SU-DHL-6 (cell line): Measurements from ENCODE around the gene HMSD.

ENCODE experiments used
- H2AFZ ChIP-seq: fragments of 200-600 bp; sonication (generic); 2 replicates; pipeline ENCODE4 v1.6.1; 2014; ENCODE audit warnings: low read depth, mild to moderate bottlenecking, moderate library complexity, mixed read lengths, antibody characterized with exemption, low read length; ENCODE audit not compliant: severe bottlenecking
- H3F3A ChIP-seq: fragments of 200-600 bp; shearing (Covaris generic); 2 replicates; pipeline ENCODE4 v1.6.0; 2016; ENCODE audit warnings: antibody characterized with exemption, mild to moderate bottlenecking; ENCODE audit not compliant: insufficient read depth
- H3K27ac ChIP-seq: fragments of 200-600 bp; sonication (generic); 2 replicates; pipeline ENCODE4 v1.5.1; 2016; ENCODE audit warnings: low read depth, mild to moderate bottlenecking, low read length, moderate library complexity, mixed read lengths
- H3K27me3 ChIP-seq: fragments of 200-600 bp; sonication (generic), shearing (Covaris generic); 2 replicates; pipeline ENCODE4 v1.6.0; 2014; ENCODE audit warnings: mild to moderate bottlenecking, low read length
- H3K36me3 ChIP-seq: fragments of 200-600 bp; sonication (generic); 2 replicates; pipeline ENCODE4 v1.6.1; 2014; ENCODE audit warnings: mild to moderate bottlenecking, low read length, mixed read lengths
- H3K4me2 ChIP-seq: fragments of 300-600, 200-600 bp; shearing (Covaris generic), sonication (generic); 2 replicates; pipeline ENCODE4 v1.6.0; 2014; ENCODE audit warnings: low read length, low read depth, mild to moderate bottlenecking; ENCODE audit not compliant: poor library complexity, severe bottlenecking
- H3K4me3 ChIP-seq: fragments of 200-600 bp; sonication (generic); 2 replicates; pipeline ENCODE4 v1.5.1; 2014; ENCODE audit warnings: antibody characterized with exemption, low read length, mild to moderate bottlenecking, mixed read lengths; ENCODE audit not compliant: insufficient read depth, poor library complexity, severe bottlenecking
- H3K79me2 ChIP-seq: fragments of 200-600 bp; sonication (generic); 2 replicates; pipeline ENCODE4 v1.6.1; 2014; ENCODE audit warnings: mild to moderate bottlenecking, low read length, moderate library complexity; ENCODE audit not compliant: insufficient read depth
- H3K9ac ChIP-seq: fragments of 200-600 bp; sonication (generic); 2 replicates; pipeline ENCODE4 v1.7.0; 2014; ENCODE audit warnings: mild to moderate bottlenecking, low read length
- H3K9me2 ChIP-seq: fragments of 200-600 bp; sonication (generic); replicated peaks from 2 replicates; pipeline ENCODE4 v1.6.1; 2014; ENCODE audit warnings: low read length; ENCODE audit not compliant: insufficient read depth
- H3K9me3 ChIP-seq: fragments of 200-600 bp; sonication (generic); 2 replicates; pipeline ENCODE4 v1.6.1; 2014; ENCODE audit warnings: low read length, mixed read lengths; ENCODE audit not compliant: insufficient read depth
- H4K20me1 ChIP-seq: fragments of 200-600 bp; sonication (generic); 2 replicates; pipeline ENCODE4 v1.6.1; 2014; ENCODE audit warnings: low read depth, mild to moderate bottlenecking, antibody characterized with exemption, low read length, moderate library complexity, mixed read lengths
- CTCF ChIP-seq: fragments of 200-600 bp; sonication (generic); IDR thresholded peaks from one replicate; pipeline ENCODE4 v1.5.1; 2017; ENCODE audit warnings: antibody characterized with exemption, mild to moderate bottlenecking, low read length, moderate library complexity; ENCODE audit not compliant: insufficient read depth, poor library complexity, severe bottlenecking
- EZH2phosphoT487 ChIP-seq: fragments of 200-600 bp; sonication (generic), shearing (Covaris generic); conservative IDR thresholded peaks from 2 replicates; pipeline ENCODE4 v1.6.1; 2018; ENCODE audit warnings: mild to moderate bottlenecking, antibody characterized with exemption, low read length, moderate library complexity, mixed read lengths

HMSD gene

DNA sequence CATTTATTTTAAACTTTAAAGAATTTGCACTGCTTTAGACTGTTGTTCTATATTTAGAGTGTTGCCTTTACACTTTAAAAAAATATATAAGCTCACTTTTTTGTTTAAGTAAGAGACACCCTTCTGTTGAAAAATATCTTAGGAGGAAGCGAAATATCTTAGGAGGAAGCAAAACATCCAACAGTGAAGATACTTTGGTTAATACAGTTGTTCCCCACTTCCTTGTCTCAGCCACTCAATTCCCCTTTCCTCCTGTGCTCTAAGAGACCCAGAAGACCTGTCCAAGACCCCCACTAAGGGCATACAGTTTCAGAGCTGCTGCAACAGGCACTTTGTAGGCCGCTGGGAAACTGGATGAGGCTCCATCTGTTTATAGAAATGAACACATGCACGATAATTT is 26.5 kb downstream of the HMSD start:
- no peak for TF ChIP-seq CTCF
- no peak for TF ChIP-seq EZH2phosphoT487
- Histone ChIP-seq H3K9me3 (no peaks in the 10 kb centered on the region), H3K27ac (no peak overlapping the region), H3K36me3 (no peaks in the 10 kb centered on the region), H3K9ac (no peak overlapping the region), H2AFZ (no peak overlapping the region), H3K4me2 (no peak overlapping the region), H4K20me1 (no peaks in the 10 kb centered on the region), H3K9me2 (no peaks in the 10 kb centered on the region), H3F3A (no peaks in the 10 kb centered on the region), H3K79me2 (no peaks in the 10 kb centered on the region), H3K4me3 (no peak overlapping the region), H3K27me3 (no peaks in the 10 kb centered on the region)

GRCh38 chr18:63977040-63977439 is 27.9 kb downstream of the HMSD start:
- TF ChIP-seq EZH2phosphoT487 (no peak), CTCF (no peak)
- Histone ChIP-seq H3K9me3 (no peaks in the 10 kb centered on the region), H4K20me1 (no peaks in the 10 kb centered on the region), H2AFZ (no peak overlapping the region), H3K4me3 (no peak overlapping the region), H3K9ac (no peak overlapping the region), H3K27me3 (no peaks in the 10 kb centered on the region), H3F3A (no peaks in the 10 kb centered on the region), H3K9me2 (no peaks in the 10 kb centered on the region), H3K79me2 (no peaks in the 10 kb centered on the region), H3K36me3 (no peaks in the 10 kb centered on the region), H3K4me2 (no peak overlapping the region), H3K27ac (no peak overlapping the region)

DNA sequence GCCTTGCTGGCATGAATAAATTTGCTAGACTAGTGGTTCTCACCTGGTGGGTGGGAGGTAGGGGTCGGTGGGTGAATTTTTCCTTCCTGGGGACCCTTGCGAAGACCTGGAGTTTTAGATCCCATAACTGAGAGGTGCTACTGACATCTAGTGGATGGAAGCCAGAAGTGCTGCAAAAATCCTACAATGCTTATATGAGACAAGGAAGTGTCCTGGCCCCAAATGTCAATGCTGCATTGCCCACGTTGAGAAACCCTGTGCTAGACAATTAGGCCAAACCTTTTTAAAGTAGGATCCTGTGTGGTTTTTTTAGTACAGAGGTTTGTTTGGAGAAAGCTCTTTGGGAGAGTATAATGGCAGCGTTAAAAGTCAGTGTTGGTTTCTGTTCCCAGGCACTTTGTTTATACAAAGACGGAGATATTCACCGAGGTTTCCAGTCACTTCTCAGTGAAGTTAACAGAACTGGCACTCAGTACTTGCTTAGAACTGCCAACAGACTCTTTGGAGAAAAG is 30.4 kb downstream of the HMSD start:
- Histone ChIP-seq H3K4me2 (no peak overlapping the region), H3K27ac (no peak overlapping the region)

More for the DNA sequence above, 30.4 kb downstream of the HMSD start:
- Histone ChIP-seq H2AFZ (no peak overlapping the region), H3K9me2 (no peaks in the 10 kb centered on the region), H3K4me3 (no peak overlapping the region), H3K9me3 (no peaks in the 10 kb centered on the region), H4K20me1 (no peaks in the 10 kb centered on the region), H3K36me3 (no peaks in the 10 kb centered on the region), H3F3A (no peaks in the 10 kb centered on the region), H3K27me3 (no peaks in the 10 kb centered on the region), H3K79me2 (no peaks in the 10 kb centered on the region), H3K9ac (no peak overlapping the region)
- TF ChIP-seq EZH2phosphoT487: no peak
- TF ChIP-seq CTCF: peak; percentile 89
